Choroid plexus epithelial cell (primary cell): Measurements from ENCODE around the gene GPR68.
"Not testable (repeated sequence)": the region's sequence is repeated elsewhere in the genome, so short reads cannot be mapped to it uniquely, and the experiment has no call there.

Experiments used
- DNase-seq: peaks from one replicate; pipeline ENCODE4 v3.0.0-alpha.2; 2010; ENCODE audit warnings: low read depth
- H3K4me3 ChIP-seq: 2 replicates; pipeline ENCODE4 v1.5.1; 2011; ENCODE audit warnings: low read depth, mild to moderate bottlenecking, control low read depth, low read length, moderate library complexity
- CTCF ChIP-seq: conservative IDR thresholded peaks from 2 replicates; pipeline ENCODE4 v1.5.1; 2011; ENCODE audit warnings: low read depth, mild to moderate bottlenecking, control low read depth, inconsistent platforms, low read length, moderate library complexity

The GPR68 gene

DNA sequence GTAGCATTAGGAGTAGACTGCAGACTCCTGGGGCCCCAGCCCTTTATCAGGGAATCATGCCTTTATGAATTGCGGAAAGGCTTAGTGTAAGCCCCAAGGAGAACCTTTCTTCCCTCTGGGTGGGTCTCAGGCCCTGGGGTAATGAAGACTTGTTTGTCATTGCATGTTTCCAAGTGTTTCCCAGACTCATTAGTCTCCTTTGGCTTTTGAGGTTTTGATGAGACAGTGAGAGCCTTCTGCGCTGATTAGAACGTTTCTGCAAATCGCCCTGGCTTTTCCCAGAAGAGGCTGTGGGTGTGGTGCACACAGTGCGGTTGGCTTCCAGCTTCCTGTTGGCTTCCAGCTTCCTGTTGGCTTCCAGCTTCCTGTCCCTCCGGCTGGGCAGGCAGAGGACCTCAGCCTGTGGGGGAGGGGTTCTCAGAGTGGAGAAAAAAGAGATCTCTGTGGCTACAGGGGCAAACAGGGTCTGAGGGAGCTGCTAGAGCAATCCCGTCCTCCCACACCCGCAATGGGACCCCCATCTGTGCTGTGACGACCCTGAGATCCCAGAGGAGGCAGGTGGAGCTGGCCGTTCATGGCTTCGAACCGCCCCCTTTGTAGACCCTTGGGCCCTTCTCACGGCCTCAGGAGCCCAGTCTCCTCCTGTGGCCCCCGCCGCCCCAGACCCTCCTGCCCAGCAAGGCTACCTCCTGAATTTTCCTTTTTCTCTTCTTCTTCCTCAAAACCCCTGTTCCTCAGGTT lies 42.1 kb downstream of the GPR68 start:
- TF ChIP-seq CTCF = no peak
- no peak overlapping the region for H3K4me3 ChIP-seq
- DNase-seq = no peak

DNA sequence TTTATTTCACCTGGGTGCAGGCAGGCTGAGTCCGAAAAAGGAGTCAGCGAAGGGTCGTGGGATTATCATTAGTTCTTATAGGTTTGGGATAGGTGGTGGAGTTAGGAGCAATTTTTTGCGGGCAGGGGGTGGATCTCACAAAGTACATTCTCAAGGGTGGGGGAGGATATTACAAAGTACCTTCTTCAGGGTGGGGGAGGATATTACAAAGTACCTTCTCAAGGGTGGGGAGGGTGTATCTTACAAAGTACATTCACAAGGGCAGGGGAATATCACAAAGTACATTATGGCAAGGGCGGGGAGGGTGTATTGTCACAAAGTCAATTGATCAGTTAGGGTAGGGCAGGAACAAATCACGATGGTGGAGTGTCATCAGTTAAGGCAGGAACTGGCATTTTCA lies 43.7 kb downstream of the GPR68 start:
- H3K4me3 ChIP-seq, DNase-seq: not testable (repeated sequence)

DNA sequence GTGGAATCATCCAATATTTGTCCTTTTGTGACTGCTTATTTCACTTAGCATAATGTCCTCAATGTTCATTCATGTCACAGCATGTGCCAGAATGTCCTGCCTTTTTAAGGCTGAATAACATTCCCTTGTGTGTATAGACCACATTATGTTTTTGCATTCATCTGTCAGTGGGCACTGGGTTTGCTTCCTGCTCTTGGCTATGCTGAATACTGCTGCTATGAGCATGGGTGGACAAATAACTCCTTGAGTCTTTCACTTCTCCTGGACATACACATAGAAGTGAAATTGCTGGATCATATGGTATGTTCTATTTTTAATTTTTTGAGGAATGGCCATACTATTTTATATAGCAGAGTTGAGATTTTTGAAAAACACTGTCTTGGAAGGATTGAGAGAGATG lies 46.9 kb downstream of the GPR68 start:
- DNase-seq = no peak
- no peak overlapping the region for H3K4me3 ChIP-seq
- no peak for TF ChIP-seq CTCF

DNA sequence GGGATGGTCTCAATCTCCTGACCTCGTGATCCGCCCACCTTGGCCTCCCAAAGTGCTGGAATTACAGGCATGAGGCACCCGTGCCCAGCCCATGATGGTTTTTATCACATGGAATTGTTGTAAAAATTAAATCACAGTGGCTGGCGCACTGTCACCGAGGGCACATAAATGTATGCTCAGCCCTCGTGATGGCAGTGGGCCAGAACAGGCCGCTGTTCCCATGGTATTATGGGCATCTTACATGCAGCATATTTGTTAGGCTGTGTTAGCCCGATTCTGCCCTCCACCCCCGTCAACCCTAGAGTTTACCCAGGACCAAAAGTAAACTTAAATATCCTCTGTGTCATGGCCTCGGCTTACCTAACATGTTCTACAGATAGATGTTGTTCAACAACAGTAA lies 48.6 kb downstream of the GPR68 start:
- no peak for TF ChIP-seq CTCF
- DNase-seq = no peak
- H3K4me3 ChIP-seq = no peak overlapping the region

GRCh38 chr14:91193069-91193468 lies 51.4 kb downstream of the GPR68 start:
- no peak overlapping the region for H3K4me3 ChIP-seq
- DNase-seq = no peak
- no peak for TF ChIP-seq CTCF

GRCh38 chr14:91190853-91191252 lies 53.7 kb downstream of the GPR68 start:
- no peak for DNase-seq
- no peak overlapping the region for H3K4me3 ChIP-seq
- no peak for TF ChIP-seq CTCF

DNA sequence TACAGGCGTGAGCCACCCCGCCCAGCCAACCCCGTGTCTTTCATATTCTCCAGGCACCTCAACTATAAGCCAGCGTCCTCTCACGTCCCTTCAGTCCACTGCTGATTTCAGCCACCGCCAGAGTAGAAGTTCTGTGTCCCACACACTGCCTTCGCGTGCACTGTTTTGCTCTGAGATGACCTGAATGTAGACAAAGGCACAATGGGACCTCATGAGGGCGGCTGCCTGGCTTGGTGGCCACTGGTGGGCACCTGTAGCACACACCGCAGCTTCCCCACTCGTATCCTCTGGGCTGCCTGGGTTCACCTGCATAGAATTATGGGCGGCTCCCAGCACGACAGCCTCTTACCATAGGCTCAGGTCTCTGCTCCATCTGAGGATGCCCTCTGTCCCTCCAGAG lies 57.2 kb downstream of the GPR68 start:
- no peak overlapping the region for H3K4me3 ChIP-seq
- no peak for DNase-seq
- TF ChIP-seq CTCF = no peak
